Thoracic aorta (tissue), 2 donors: Measurements from ENCODE around the gene LCE2B. TPM values are rescaled to one million over a fixed set of nuclear protein-coding genes. Genes with fewer than 3 reads are reported as not detected.

ENCODE experiments used
- ATAC-seq: fragments of 150-250 bp; one replicate; pipeline ENCODE4 v1.8.0; 2017; ENCODE audit warnings: low read depth; ENCODE audit not compliant: insufficient number of reproducible peaks, low FRiP score
- DNase-seq: peaks from one replicate; pipeline ENCODE4 v3.0.0-alpha.2; 2020; ENCODE audit warnings: low spot score
- H3K27ac ChIP-seq, 2 donors: fragments of 200-600 bp; sonication (generic); 1 replicate in 1 of 2; 2 replicates in 1 of 2; pipeline ENCODE4 v1.5.1; 2016; ENCODE audit warnings: mild to moderate bottlenecking in 2 of 2, moderate library complexity in 2 of 2
- H3K27me3 ChIP-seq: fragments of 200-600 bp; sonication (generic); replicated peaks from 2 replicates; pipeline ENCODE4 v1.6.0; 2016; ENCODE audit warnings: mild to moderate bottlenecking; ENCODE audit not compliant: insufficient read depth
- H3K36me3 ChIP-seq: fragments of 200-600 bp; sonication (generic); one replicate; pipeline ENCODE4 v1.5.1; 2016
- H3K4me1 ChIP-seq, 2 donors: fragments of 200-600 bp; sonication (generic); 1 replicate in 1 of 2; 2 replicates in 1 of 2; pipeline versions ENCODE4 v1.5.1 to v1.6.0; 2016; ENCODE audit warnings: low read depth in 2 of 2, mild to moderate bottlenecking in 1 of 2; ENCODE audit not compliant: control insufficient read depth in 1 of 2
- H3K4me3 ChIP-seq: fragments of 200-600 bp; sonication (generic); 2 replicates; pipeline ENCODE4 v1.5.1; 2016; ENCODE audit warnings: mild to moderate bottlenecking
- H3K9me3 ChIP-seq: fragments of 200-600 bp; sonication (generic); 2 replicates; pipeline ENCODE4 v1.5.1; 2016
- total RNA-seq, 2 donors: library from RNA; depleted of rRNA; stranded (reverse); fragments of >200 nt; gene quantifications; one replicate each; pipeline versions ENCODE4 v1.1.0 to v1.2.3, GENCODE V29; 2016
- TF ChIP-seq, protein P1 (sequence below): fragments of 200-600 bp; sonication (generic); IDR thresholded peaks from one replicate; pipeline ENCODE4 v1.5.1; 2019; ENCODE audit warnings: antibody characterized with exemption

LCE2B gene
- total RNA-seq, 2 donors from 2014 or later = 2.4 TPM; not detected in 1

DNA sequence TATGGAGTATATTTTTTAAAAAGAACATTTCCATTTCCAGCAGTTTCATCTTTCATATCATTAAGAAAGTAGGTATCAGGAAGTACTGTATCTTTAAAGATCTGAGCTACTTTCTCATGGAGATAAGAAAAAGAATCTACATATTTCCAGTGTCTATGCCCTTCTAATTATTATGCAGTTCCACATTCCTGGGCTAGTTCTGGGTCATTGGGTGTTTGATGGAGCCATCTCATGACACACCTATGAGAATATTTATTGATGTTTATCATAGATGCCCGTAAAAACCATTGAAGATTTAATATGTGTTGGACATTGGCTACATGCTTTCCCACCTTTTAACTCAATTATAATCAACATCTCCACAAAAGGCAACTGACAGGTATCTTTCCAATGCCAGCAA, 43.1 kb downstream of the LCE2B start:
- no peak for ATAC-seq
- Histone ChIP-seq H3K4me3 (no peak overlapping the region), H3K27ac (no peak overlapping the region), H3K9me3 (no peaks in the 10 kb centered on the region), H3K36me3 (no peaks in the 10 kb centered on the region), H3K27me3 (no peaks in the 10 kb centered on the region), H3K4me1 (no peaks in the 10 kb centered on the region)
- TF ChIP-seq, protein P1, sequence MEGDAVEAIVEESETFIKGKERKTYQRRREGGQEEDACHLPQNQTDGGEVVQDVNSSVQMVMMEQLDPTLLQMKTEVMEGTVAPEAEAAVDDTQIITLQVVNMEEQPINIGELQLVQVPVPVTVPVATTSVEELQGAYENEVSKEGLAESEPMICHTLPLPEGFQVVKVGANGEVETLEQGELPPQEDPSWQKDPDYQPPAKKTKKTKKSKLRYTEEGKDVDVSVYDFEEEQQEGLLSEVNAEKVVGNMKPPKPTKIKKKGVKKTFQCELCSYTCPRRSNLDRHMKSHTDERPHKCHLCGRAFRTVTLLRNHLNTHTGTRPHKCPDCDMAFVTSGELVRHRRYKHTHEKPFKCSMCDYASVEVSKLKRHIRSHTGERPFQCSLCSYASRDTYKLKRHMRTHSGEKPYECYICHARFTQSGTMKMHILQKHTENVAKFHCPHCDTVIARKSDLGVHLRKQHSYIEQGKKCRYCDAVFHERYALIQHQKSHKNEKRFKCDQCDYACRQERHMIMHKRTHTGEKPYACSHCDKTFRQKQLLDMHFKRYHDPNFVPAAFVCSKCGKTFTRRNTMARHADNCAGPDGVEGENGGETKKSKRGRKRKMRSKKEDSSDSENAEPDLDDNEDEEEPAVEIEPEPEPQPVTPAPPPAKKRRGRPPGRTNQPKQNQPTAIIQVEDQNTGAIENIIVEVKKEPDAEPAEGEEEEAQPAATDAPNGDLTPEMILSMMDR = no peak
- DNase-seq = no peak

DNA sequence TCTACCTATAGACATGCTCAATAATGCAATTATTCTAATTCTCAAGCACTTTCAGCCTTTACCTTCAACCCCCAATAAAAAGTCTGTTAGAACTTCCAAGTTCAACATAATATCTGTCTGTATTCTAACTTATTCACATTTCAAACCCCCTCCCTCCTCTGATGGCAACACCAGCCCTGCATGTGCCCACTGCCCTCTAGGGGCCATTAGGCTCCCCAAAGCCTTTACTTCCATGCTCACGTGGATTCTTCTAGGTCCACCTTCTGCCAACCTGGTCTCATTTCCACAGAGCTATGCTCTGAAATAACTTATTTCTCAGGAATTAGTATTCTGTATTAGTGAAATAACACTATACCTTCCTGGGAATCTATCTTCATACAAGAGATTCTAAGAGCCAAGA, 49.7 kb downstream of the LCE2B start:
- TF ChIP-seq, protein P1 = no peak
- Histone ChIP-seq H3K27me3 (no peaks in the 10 kb centered on the region), H3K9me3 (no peaks in the 10 kb centered on the region), H3K27ac (no peak overlapping the region), H3K4me1 (no peaks in the 10 kb centered on the region), H3K36me3 (no peaks in the 10 kb centered on the region), H3K4me3 (no peak overlapping the region)
- DNase-seq (no peak), ATAC-seq (no peak)

Other genes with a start within 250 kb of the LCE2B start
- not detected for gene LCE5A, start 175.3 kb upstream of the LCE2B start, total RNA-seq
- gene CRCT1, start 171.6 kb upstream of the LCE2B start, total RNA-seq = not detected
- not detected for gene LCE3E, start 119.3 kb upstream of the LCE2B start, total RNA-seq
- not detected for gene LCE3D, start 105.6 kb upstream of the LCE2B start, total RNA-seq
- not detected for gene LCE3C, start 85.9 kb upstream of the LCE2B start, total RNA-seq
- not detected for gene LCE3B, start 72.3 kb upstream of the LCE2B start, total RNA-seq
- gene LCE3A, start 63.0 kb upstream of the LCE2B start, total RNA-seq = not detected
- gene LCE2D, start 22.7 kb upstream of the LCE2B start, total RNA-seq = not detected
- gene LCE2C, start 10.8 kb upstream of the LCE2B start, total RNA-seq = 1 to 10 TPM in 1 of 2 donors, not detected in 1; 1.8 TPM
- gene LCE2A, start 12.2 kb downstream of the LCE2B start, total RNA-seq = not detected
- not detected for gene LCE4A, start 22.0 kb downstream of the LCE2B start, total RNA-seq
- under 1 TPM in 1 of 2 donors, not detected in 1; 0.14 TPM for gene KPRP, start 71.9 kb downstream of the LCE2B start, total RNA-seq
- gene LCE1F, start 89.0 kb downstream of the LCE2B start, total RNA-seq = not detected
- not detected for gene LCE1E, start 100.1 kb downstream of the LCE2B start, total RNA-seq
- not detected for gene LCE1D, start 110.6 kb downstream of the LCE2B start, total RNA-seq
- gene LCE1C, start 120.5 kb downstream of the LCE2B start, total RNA-seq = 1 to 10 TPM in 1 of 2 donors, not detected in 1; 2.8 TPM
- not detected for gene LCE1B, start 125.8 kb downstream of the LCE2B start, total RNA-seq
- gene LCE1A, start 141.3 kb downstream of the LCE2B start, total RNA-seq = not detected
- not detected for gene LCE6A, start 156.7 kb downstream of the LCE2B start, total RNA-seq
- not detected for gene LCE7A, start 173.9 kb downstream of the LCE2B start, total RNA-seq
- gene SMCP, start 192.2 kb downstream of the LCE2B start, total RNA-seq = not detected
- under 1 TPM in 1 of 2 donors, not detected in 1; 0.27 TPM for gene IVL, start 222.4 kb downstream of the LCE2B start, total RNA-seq